HCT116 (cell line): Measurements from ENCODE around the gene MTIF3. TPM values are rescaled to one million over a fixed set of nuclear protein-coding genes. Genes with fewer than 3 reads are reported as not detected.

Source experiments
- ATAC-seq: fragments of 200-7000 bp; cut with Tn5 transposase; 2 replicates; pipeline ENCODE4 v1.9.1; 2020; ENCODE audit warnings: mild to moderate bottlenecking, moderate library complexity
- BruUV-seq: library from RNA; stranded (reverse); fragments of 400-500 nt; replicated peaks from 2 replicates; lab custom pipeline; 2021; lab: Mats Ljungman, UMichigan
- CTCF ChIA-PET: fragments of 300-600 bp; sonication (Branson Sonifier 250); formaldehyde crosslinking; loops from one replicate; lab custom pipeline; 2021; ENCODE audit warnings: antibody characterized with exemption; lab: Charles Lee
- POLR2A ChIA-PET: fragments of 300-600, 350-600 bp; sonication (Branson Sonifier 250); formaldehyde crosslinking; loops from one replicate; lab custom pipeline; 2021; ENCODE audit warnings: antibody characterized with exemption; lab: Charles Lee
- RAD21 ChIA-PET, 2 experiments: fragments of 300-600 bp; sonication (Branson Sonifier 250); formaldehyde crosslinking; loops; one replicate each; lab custom pipeline; 2023; ENCODE audit warnings: low total read pairs in 2 of 2; ENCODE audit not compliant: uncharacterized antibody in 2 of 2, unreplicated experiment in 2 of 2, low non-redundant PET in 1 of 2; lab: Charles Lee
- DNase-seq: peaks from one replicate; pipeline ENCODE4 v3.0.0-alpha.2; 2010; ENCODE audit warnings: low read depth, low spot score
- H2AFZ ChIP-seq: fragments of 200-600 bp; shearing (Covaris generic), sonication (generic); 2 replicates; pipeline ENCODE4 v1.6.1; 2017; ENCODE audit warnings: low read depth, mixed run types, mixed read lengths, antibody characterized with exemption, low read length; ENCODE audit not compliant: poor library complexity, severe bottlenecking
- H3K27ac ChIP-seq: 2 replicates; pipeline ENCODE4 v1.5.1; 2012; ENCODE audit warnings: low read depth, low read length
- H3K27me3 ChIP-seq: fragments of 200-600 bp; sonication (generic); 2 replicates; pipeline ENCODE4 v1.6.1; 2016; ENCODE audit warnings: mixed run types, low read length, mixed read lengths; ENCODE audit not compliant: insufficient read depth
- H3K36me3 ChIP-seq, 2 experiments: fragments of 200-500 bp in 1 of 2; fragments of 200-600 bp in 1 of 2; sonication (Bioruptor generic) in 1 of 2; sonication (generic) in 1 of 2; 2 replicates each; pipeline versions ENCODE4 v1.5.1 to v1.6.1; 2014 to 2016; ENCODE audit warnings: low read length in 2 of 2, inconsistent platforms in 1 of 2, mixed read lengths in 1 of 2, mixed run types in 1 of 2; ENCODE audit not compliant: insufficient read depth in 2 of 2, control insufficient read depth in 1 of 2
- H3K4me1 ChIP-seq, 2 experiments: fragments of 200-600 bp in 1 of 2; sonication (generic) in 1 of 2; 2 replicates each; pipeline versions ENCODE4 v1.5.1 to v1.6.1; 2012 to 2017; ENCODE audit warnings: low read length in 2 of 2, inconsistent platforms in 1 of 2, mild to moderate bottlenecking in 1 of 2, mixed read lengths in 1 of 2, mixed run types in 1 of 2, moderate library complexity in 1 of 2; ENCODE audit not compliant: insufficient read depth in 2 of 2, control insufficient read depth in 1 of 2
- H3K4me2 ChIP-seq: fragments of 200-600 bp; sonication (generic); 2 replicates; pipeline ENCODE4 v1.6.1; 2017; ENCODE audit warnings: mixed run types, low read length, mixed read lengths
- H3K4me3 ChIP-seq, 2 experiments: fragments of 200-600 bp in 1 of 2; sonication (generic) in 1 of 2; replicated peaks in 1 of 2; 2 replicates each; pipeline ENCODE4 v1.5.1; 2011 to 2016; ENCODE audit warnings: low read length in 2 of 2, control low read depth in 1 of 2, low read depth in 1 of 2, mild to moderate bottlenecking in 1 of 2, mixed read lengths in 1 of 2, mixed run types in 1 of 2
- H3K79me2 ChIP-seq: fragments of 200-600 bp; sonication (generic); 2 replicates; pipeline ENCODE4 v1.6.1; 2017; ENCODE audit warnings: mild to moderate bottlenecking, mixed run types, low read length, moderate library complexity, mixed read lengths; ENCODE audit not compliant: insufficient read depth
- H3K9ac ChIP-seq: fragments of 200-600 bp; sonication (generic); 2 replicates; pipeline ENCODE4 v1.6.1; 2016; ENCODE audit warnings: low read length, mixed read lengths
- H3K9me2 ChIP-seq: fragments of 200-600 bp; sonication (generic), shearing (Covaris generic); 2 replicates; pipeline ENCODE4 v1.6.1; 2017; ENCODE audit warnings: mixed run types, mild to moderate bottlenecking, moderate library complexity; ENCODE audit not compliant: insufficient read depth
- H3K9me3 ChIP-seq, 2 experiments: fragments of 200-500 bp in 1 of 2; fragments of 200-600 bp in 1 of 2; sonication (Bioruptor generic) in 1 of 2; sonication (generic) in 1 of 2; 2 replicates each; pipeline ENCODE4 v1.6.1; 2014 to 2017; ENCODE audit warnings: low read length in 2 of 2, mixed read lengths in 2 of 2, inconsistent platforms in 1 of 2, low read depth in 1 of 2, mild to moderate bottlenecking in 1 of 2, mixed run types in 1 of 2, moderate library complexity in 1 of 2; ENCODE audit not compliant: control insufficient read depth in 1 of 2, insufficient read depth in 1 of 2
- H4K20me1 ChIP-seq: fragments of 200-600 bp; sonication (generic), shearing (Covaris generic); 2 replicates; pipeline ENCODE4 v1.6.1; 2017; ENCODE audit warnings: mixed run types, mild to moderate bottlenecking, moderate library complexity; ENCODE audit not compliant: insufficient read depth
- CBX3 ChIP-seq: IDR thresholded peaks from 2 replicates; pipeline ENCODE4 v1.6.1; 2012; ENCODE audit warnings: low read depth
- CEBPB ChIP-seq: IDR thresholded peaks from 2 replicates; pipeline ENCODE4 v1.6.1; 2012; ENCODE audit warnings: low read depth
- EGR1 ChIP-seq: IDR thresholded peaks from 2 replicates; pipeline ENCODE4 v1.6.1; 2012; ENCODE audit warnings: low read depth
- ELF1 ChIP-seq: IDR thresholded peaks from 2 replicates; pipeline ENCODE4 v1.6.1; 2012; ENCODE audit warnings: low read depth, borderline replicate concordance
- EZH2 ChIP-seq: fragments of 200-600 bp; sonication (generic); IDR thresholded peaks from 2 replicates; pipeline ENCODE4 v1.6.1; 2017; ENCODE audit warnings: antibody characterized with exemption, mixed run types
- EZH2phosphoT487 ChIP-seq: fragments of 200-600 bp; IDR thresholded peaks from 2 replicates; pipeline ENCODE4 v1.6.1; 2018; ENCODE audit warnings: antibody characterized with exemption, borderline replicate concordance
- FOSL1 ChIP-seq: IDR thresholded peaks from 2 replicates; pipeline ENCODE4 v1.6.1; 2012; ENCODE audit warnings: low read depth
- POLR2A ChIP-seq: IDR thresholded peaks from 2 replicates; pipeline ENCODE4 v1.7.0; 2011; ENCODE audit warnings: borderline replicate concordance; ENCODE audit not compliant: insufficient read depth, insufficient read length; ENCODE audit errors: extremely low read depth
- POLR2AphosphoS5 ChIP-seq: IDR thresholded peaks from 2 replicates; pipeline ENCODE4 v1.6.1; 2011; ENCODE audit warnings: mild to moderate bottlenecking, low read depth, low read length, moderate library complexity
- RAD21 ChIP-seq: IDR thresholded peaks from 2 replicates; pipeline ENCODE4 v1.6.1; 2012; ENCODE audit warnings: low read depth, mild to moderate bottlenecking
- SIN3A ChIP-seq: IDR thresholded peaks from 2 replicates; pipeline ENCODE4 v1.6.1; 2012; ENCODE audit warnings: low read depth
- SP1 ChIP-seq: IDR thresholded peaks from 2 replicates; pipeline ENCODE4 v1.6.1; 2012; ENCODE audit warnings: low read depth
- TCF7L2 ChIP-seq: IDR thresholded peaks from 2 replicates; pipeline ENCODE4 v1.7.0; 2011; ENCODE audit warnings: borderline replicate concordance, inconsistent platforms; ENCODE audit not compliant: insufficient read depth, insufficient read length; ENCODE audit errors: extremely low read depth
- YY1 ChIP-seq: IDR thresholded peaks from 2 replicates; pipeline ENCODE4 v1.6.1; 2011; ENCODE audit warnings: low read length, low read depth, moderate library complexity, mild to moderate bottlenecking; ENCODE audit not compliant: insufficient replicate concordance; ENCODE audit errors: extremely low read depth
- ZFX ChIP-seq: fragments of 450-650 bp; IDR thresholded peaks from 2 replicates; pipeline ENCODE4 v1.6.1; 2017
- ZNF274 ChIP-seq: fragments of 200-500 bp; sonication (Bioruptor generic); IDR thresholded peaks from 2 replicates; pipeline ENCODE4 v1.6.1; 2014; ENCODE audit warnings: mild to moderate bottlenecking, low read depth, low read length, inconsistent platforms
- intact Hi-C: fragments of 100-400 bp; cut with micrococcal nuclease; formaldehyde crosslinking; loops from 2 replicates; pipeline ENCODE4 v1.10.0; 2022
- total RNA-seq: library from RNA; stranded (reverse); gene quantifications from one replicate; pipeline ENCODE4 v1.2.1, GENCODE V29; 2021; ENCODE audit not compliant: unreplicated experiment
- TF ChIP-seq, protein P1 (sequence below): IDR thresholded peaks from 2 replicates; pipeline ENCODE4 v1.6.1; 2012; ENCODE audit warnings: low read depth
- TF ChIP-seq, protein P2 (sequence below): IDR thresholded peaks from 2 replicates; pipeline ENCODE4 v1.6.1; 2011; ENCODE audit warnings: mild to moderate bottlenecking, low read length, moderate library complexity; ENCODE audit not compliant: insufficient replicate concordance; ENCODE audit errors: extremely low read depth
- TF ChIP-seq, protein P3 (sequence below), 3 experiments: fragments of 200-600 bp in 1 of 3; sonication (generic) in 1 of 3; IDR thresholded peaks in 2 of 3; conservative IDR thresholded peaks in 1 of 3; 2 replicates each; pipeline ENCODE4 v1.5.1; 2012 to 2017; ENCODE audit warnings: low read depth in 2 of 3, low read length in 2 of 3, antibody characterized with exemption in 1 of 3, borderline replicate concordance in 1 of 3, control low read depth in 1 of 3, mild to moderate bottlenecking in 1 of 3, mixed read lengths in 1 of 3, mixed run types in 1 of 3, moderate library complexity in 1 of 3; ENCODE audit not compliant: insufficient read depth in 1 of 3
- TF ChIP-seq, protein P4 (sequence below): IDR thresholded peaks from 2 replicates; pipeline ENCODE4 v1.6.1; 2012

MTIF3 gene
- total RNA-seq, 1 experiment from 2014 or later: 27.8 TPM

DNA sequence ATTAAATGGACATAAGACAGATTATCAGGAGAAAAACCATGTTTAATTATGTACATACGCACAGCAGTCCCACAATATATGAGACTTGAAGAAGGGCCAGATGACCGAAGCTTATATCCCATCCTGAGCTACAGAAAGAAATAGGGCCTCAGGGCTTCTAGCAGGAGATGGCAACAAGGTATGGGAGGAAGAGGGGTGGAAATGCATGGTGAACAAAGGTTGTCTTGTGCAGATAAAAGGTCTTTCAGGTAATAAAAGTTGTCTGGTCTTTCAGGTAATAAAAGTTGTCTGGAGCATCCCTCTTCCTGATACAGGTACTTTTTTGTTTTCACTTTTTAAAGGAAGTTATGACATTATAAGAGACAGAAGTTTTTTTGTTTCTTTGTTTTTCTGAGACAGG lies 41.4 kb downstream of the MTIF3 start:
- Histone ChIP-seq H3K79me2 (no peaks in the 10 kb centered on the region), H3K9me2 (no peaks in the 10 kb centered on the region), H2AFZ (no peak overlapping the region), H3K4me3 (no peak overlapping the region), H3K27ac (no peak overlapping the region), H3K9ac (no peak overlapping the region)
- TF ChIP-seq FOSL1 (no peak), CBX3 (no peak), CEBPB (no peak), ZFX (no peak), SIN3A (no peak), TCF7L2 (no peak), RAD21 (no peak), ZNF274 (no peak), SP1 (no peak), EZH2phosphoT487 (no peak), EGR1 (no peak), YY1 (no peak), EZH2 (no peak), ELF1 (no peak), POLR2A (no peak), POLR2AphosphoS5 (no peak)
- TF ChIP-seq, protein P1, sequence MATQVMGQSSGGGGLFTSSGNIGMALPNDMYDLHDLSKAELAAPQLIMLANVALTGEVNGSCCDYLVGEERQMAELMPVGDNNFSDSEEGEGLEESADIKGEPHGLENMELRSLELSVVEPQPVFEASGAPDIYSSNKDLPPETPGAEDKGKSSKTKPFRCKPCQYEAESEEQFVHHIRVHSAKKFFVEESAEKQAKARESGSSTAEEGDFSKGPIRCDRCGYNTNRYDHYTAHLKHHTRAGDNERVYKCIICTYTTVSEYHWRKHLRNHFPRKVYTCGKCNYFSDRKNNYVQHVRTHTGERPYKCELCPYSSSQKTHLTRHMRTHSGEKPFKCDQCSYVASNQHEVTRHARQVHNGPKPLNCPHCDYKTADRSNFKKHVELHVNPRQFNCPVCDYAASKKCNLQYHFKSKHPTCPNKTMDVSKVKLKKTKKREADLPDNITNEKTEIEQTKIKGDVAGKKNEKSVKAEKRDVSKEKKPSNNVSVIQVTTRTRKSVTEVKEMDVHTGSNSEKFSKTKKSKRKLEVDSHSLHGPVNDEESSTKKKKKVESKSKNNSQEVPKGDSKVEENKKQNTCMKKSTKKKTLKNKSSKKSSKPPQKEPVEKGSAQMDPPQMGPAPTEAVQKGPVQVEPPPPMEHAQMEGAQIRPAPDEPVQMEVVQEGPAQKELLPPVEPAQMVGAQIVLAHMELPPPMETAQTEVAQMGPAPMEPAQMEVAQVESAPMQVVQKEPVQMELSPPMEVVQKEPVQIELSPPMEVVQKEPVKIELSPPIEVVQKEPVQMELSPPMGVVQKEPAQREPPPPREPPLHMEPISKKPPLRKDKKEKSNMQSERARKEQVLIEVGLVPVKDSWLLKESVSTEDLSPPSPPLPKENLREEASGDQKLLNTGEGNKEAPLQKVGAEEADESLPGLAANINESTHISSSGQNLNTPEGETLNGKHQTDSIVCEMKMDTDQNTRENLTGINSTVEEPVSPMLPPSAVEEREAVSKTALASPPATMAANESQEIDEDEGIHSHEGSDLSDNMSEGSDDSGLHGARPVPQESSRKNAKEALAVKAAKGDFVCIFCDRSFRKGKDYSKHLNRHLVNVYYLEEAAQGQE: no peak
- TF ChIP-seq, protein P2, sequence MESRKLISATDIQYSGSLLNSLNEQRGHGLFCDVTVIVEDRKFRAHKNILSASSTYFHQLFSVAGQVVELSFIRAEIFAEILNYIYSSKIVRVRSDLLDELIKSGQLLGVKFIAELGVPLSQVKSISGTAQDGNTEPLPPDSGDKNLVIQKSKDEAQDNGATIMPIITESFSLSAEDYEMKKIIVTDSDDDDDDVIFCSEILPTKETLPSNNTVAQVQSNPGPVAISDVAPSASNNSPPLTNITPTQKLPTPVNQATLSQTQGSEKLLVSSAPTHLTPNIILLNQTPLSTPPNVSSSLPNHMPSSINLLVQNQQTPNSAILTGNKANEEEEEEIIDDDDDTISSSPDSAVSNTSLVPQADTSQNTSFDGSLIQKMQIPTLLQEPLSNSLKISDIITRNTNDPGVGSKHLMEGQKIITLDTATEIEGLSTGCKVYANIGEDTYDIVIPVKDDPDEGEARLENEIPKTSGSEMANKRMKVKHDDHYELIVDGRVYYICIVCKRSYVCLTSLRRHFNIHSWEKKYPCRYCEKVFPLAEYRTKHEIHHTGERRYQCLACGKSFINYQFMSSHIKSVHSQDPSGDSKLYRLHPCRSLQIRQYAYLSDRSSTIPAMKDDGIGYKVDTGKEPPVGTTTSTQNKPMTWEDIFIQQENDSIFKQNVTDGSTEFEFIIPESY: no peak
- TF ChIP-seq, protein P3, sequence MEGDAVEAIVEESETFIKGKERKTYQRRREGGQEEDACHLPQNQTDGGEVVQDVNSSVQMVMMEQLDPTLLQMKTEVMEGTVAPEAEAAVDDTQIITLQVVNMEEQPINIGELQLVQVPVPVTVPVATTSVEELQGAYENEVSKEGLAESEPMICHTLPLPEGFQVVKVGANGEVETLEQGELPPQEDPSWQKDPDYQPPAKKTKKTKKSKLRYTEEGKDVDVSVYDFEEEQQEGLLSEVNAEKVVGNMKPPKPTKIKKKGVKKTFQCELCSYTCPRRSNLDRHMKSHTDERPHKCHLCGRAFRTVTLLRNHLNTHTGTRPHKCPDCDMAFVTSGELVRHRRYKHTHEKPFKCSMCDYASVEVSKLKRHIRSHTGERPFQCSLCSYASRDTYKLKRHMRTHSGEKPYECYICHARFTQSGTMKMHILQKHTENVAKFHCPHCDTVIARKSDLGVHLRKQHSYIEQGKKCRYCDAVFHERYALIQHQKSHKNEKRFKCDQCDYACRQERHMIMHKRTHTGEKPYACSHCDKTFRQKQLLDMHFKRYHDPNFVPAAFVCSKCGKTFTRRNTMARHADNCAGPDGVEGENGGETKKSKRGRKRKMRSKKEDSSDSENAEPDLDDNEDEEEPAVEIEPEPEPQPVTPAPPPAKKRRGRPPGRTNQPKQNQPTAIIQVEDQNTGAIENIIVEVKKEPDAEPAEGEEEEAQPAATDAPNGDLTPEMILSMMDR (IDR thresholded peaks at IDR 0.05 in 2 of 3, conservative IDR thresholded peaks at IDR 0.05 in 1 of 3; ENCODE audit: borderline replicate concordance in 1 of 3, insufficient read depth in 1 of 3, low read depth in 2 of 3, low read length in 2 of 3): no peak
- TF ChIP-seq, protein P4, sequence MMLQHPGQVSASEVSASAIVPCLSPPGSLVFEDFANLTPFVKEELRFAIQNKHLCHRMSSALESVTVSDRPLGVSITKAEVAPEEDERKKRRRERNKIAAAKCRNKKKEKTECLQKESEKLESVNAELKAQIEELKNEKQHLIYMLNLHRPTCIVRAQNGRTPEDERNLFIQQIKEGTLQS: no peak
- TF ChIP-seq, all 23 proteins: peak for 0
- Histone ChIP-seq H3K27me3 (peaks cover 7% of the 10 kb centered on the region; the same call in 1 of the 2 replicates), H3K4me2 (no peak overlapping the region), H3K4me1 (peaks cover 0 to 5% of the 10 kb centered on the region in 2 experiments; a peak in 2 of 4 replicates), H3K9me3 (no peaks in the 10 kb centered on the region), H3K36me3 (no peaks in the 10 kb centered on the region), H4K20me1 (no peaks in the 10 kb centered on the region)
- RAD21 ChIA-PET: no interaction called here
- POLR2A ChIA-PET: no interaction called here
- ATAC-seq (no peak), DNase-seq (no peak)
- BruUV-seq: no TSS peak
- intact Hi-C loops: no loop called here
- CTCF ChIA-PET: interaction anchor here (2.6 kb wide), 1 partner anchor 417 kb away, joined by 6 read pairs; no protein-coding TSS in a partner anchor
